Activated T-helper 1 cell treated with anti-CD3 and anti-CD28 coated beads, Interleukin-12 subunit alpha, Interleukin-12 subunit beta, Interleukin-2, Interleukin-4 antibody, amounts not matched to agents 30 ng/mL and 10 ng/mL and 1 ng/mL, durations not matched to agents 14 hours and 24 hours and 36 hours (primary cell): ENCODE results near the gene KIAA1217. TPM values are rescaled to one million over a fixed set of nuclear protein-coding genes. Genes with fewer than 3 reads are reported as not detected.

ENCODE experiments used
- DNase-seq: peaks from one replicate; pipeline ENCODE4 v3.0.0; 2021; ENCODE audit warnings: low spot score
- H3K27ac Mint-ChIP-seq: one replicate; pipeline ENCODE4 v1.8.0; 2021; ENCODE audit warnings: mild to moderate bottlenecking, mixed read lengths
- H3K27me3 Mint-ChIP-seq: one replicate; pipeline ENCODE4 v1.8.0; 2022; ENCODE audit warnings: mild to moderate bottlenecking, moderate library complexity, mixed read lengths; ENCODE audit not compliant: insufficient read depth
- H3K36me3 Mint-ChIP-seq: one replicate; pipeline ENCODE4 v1.8.0; 2021; ENCODE audit warnings: low read depth, mixed read lengths
- H3K4me1 Mint-ChIP-seq: one replicate; pipeline ENCODE4 v1.8.0; 2021; ENCODE audit warnings: low read depth, mixed read lengths
- H3K4me3 Mint-ChIP-seq: one replicate; pipeline ENCODE4 v1.8.0; 2021; ENCODE audit warnings: mild to moderate bottlenecking, moderate library complexity, mixed read lengths
- H3K9me3 Mint-ChIP-seq: one replicate; pipeline ENCODE4 v1.8.0; 2021; ENCODE audit warnings: mixed read lengths
- intact Hi-C: fragments of 100-400 bp; cut with micrococcal nuclease; formaldehyde crosslinking; loops from one replicate; pipeline ENCODE4 v1.15.1; 2024
- total RNA-seq: library from RNA; stranded (reverse); gene quantifications from 2 replicates; pipeline ENCODE4 v1.2.3, GENCODE V29; 2022

The KIAA1217 gene, protein sequence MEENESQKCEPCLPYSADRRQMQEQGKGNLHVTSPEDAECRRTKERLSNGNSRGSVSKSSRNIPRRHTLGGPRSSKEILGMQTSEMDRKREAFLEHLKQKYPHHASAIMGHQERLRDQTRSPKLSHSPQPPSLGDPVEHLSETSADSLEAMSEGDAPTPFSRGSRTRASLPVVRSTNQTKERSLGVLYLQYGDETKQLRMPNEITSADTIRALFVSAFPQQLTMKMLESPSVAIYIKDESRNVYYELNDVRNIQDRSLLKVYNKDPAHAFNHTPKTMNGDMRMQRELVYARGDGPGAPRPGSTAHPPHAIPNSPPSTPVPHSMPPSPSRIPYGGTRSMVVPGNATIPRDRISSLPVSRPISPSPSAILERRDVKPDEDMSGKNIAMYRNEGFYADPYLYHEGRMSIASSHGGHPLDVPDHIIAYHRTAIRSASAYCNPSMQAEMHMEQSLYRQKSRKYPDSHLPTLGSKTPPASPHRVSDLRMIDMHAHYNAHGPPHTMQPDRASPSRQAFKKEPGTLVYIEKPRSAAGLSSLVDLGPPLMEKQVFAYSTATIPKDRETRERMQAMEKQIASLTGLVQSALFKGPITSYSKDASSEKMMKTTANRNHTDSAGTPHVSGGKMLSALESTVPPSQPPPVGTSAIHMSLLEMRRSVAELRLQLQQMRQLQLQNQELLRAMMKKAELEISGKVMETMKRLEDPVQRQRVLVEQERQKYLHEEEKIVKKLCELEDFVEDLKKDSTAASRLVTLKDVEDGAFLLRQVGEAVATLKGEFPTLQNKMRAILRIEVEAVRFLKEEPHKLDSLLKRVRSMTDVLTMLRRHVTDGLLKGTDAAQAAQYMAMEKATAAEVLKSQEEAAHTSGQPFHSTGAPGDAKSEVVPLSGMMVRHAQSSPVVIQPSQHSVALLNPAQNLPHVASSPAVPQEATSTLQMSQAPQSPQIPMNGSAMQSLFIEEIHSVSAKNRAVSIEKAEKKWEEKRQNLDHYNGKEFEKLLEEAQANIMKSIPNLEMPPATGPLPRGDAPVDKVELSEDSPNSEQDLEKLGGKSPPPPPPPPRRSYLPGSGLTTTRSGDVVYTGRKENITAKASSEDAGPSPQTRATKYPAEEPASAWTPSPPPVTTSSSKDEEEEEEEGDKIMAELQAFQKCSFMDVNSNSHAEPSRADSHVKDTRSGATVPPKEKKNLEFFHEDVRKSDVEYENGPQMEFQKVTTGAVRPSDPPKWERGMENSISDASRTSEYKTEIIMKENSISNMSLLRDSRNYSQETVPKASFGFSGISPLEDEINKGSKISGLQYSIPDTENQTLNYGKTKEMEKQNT (N-terminal part only)
- total RNA-seq: 6.2 and 6.4 TPM in 2 replicates

- Mint-ChIP-seq H3K4me1 (peaks cover 39% of the 10 kb centered on the region), H3K27ac (peak within 1 kb of the TSS; percentile 90), H3K27me3 (peaks cover 24% of the 10 kb centered on the region), H3K36me3 (no peaks in the 10 kb centered on the region), H3K4me3 (peak within 1 kb of the TSS; percentile 83), H3K9me3 (peaks cover 8% of the 10 kb centered on the region)
- intact Hi-C loops: loop anchor here (1.0 to 10.0 kb wide), 4 partner anchors 13 to 764 kb away; no protein-coding TSS in a partner anchor
- DNase-seq: peak; percentile 1
Observed at GRCh38 chr10:24208661-24209431, at the start of gene KIAA1217. TSS of gene KIAA1217 (plus strand) at chr10:24209138. CDS start at chr10:24209194, 56 bp downstream.

DNA sequence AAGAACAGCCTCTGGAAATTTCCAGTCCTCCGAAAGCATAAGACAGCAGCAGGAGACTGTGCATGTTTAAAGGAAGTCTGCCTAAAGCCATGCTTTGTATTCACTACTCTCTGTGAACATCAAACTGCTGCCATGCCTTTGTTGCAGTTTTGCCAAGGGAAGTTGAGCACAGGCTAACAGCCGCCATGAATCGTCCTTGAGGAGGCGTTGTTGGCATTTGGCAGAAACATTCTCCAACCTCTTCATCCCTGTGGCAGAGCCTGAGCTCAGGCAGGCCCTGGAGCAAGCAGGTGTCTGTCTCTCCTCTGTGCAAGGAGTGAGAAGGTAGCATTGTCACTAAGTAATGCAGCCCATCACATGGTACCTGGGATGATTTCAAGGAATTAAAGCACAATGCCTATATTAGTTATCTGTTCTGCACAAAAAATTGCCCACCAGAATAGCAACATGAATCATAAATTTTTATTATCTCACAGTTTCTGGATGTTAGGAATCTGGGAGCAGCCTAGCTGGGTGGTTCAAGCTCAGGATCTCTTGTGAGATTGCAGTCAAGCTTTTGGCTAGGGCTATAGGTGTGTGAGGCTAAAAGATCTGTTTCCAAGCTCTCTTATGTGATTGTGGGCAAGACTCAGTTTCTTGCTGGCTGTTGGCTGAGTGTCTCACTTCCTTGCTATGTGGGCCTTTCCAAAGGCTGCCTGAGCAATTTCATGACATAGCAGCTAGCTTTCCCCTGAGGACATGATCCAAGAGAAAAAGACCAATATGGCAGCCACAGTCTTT lies 46.5 kb upstream of the KIAA1217 start:
- DNase-seq: no peak
- Mint-ChIP-seq H3K4me1 (no peaks in the 10 kb centered on the region), H3K9me3 (peaks cover 10% of the 10 kb centered on the region), H3K27me3 (no peaks in the 10 kb centered on the region), H3K4me3 (no peak overlapping the region), H3K27ac (no peak overlapping the region), H3K36me3 (no peaks in the 10 kb centered on the region)
- intact Hi-C loops: no loop called here

- Mint-ChIP-seq H3K27me3 (no peaks in the 10 kb centered on the region), H3K27ac (no peak overlapping the region), H3K4me1 (no peaks in the 10 kb centered on the region), H3K9me3 (peaks cover 2% of the 10 kb centered on the region), H3K4me3 (no peak overlapping the region), H3K36me3 (no peaks in the 10 kb centered on the region)
- DNase-seq: no peak
- intact Hi-C loops: no loop called here
Observed at GRCh38 chr10:24163485-24163884, 45.5 kb upstream of the KIAA1217 start.

- intact Hi-C loops: no loop called here
- Mint-ChIP-seq H3K36me3 (no peaks in the 10 kb centered on the region), H3K27ac (no peak overlapping the region), H3K9me3 (no peaks in the 10 kb centered on the region), H3K4me3 (no peak overlapping the region), H3K4me1 (no peaks in the 10 kb centered on the region), H3K27me3 (no peaks in the 10 kb centered on the region)
- DNase-seq: no peak
Observed at GRCh38 chr10:24168258-24169170, 40.4 kb upstream of the KIAA1217 start.

GRCh38 chr10:24170199-24170598 lies 38.7 kb upstream of the KIAA1217 start:
- H3K27ac Mint-ChIP-seq: no peak overlapping the region
- H3K36me3 Mint-ChIP-seq: no peaks in the 10 kb centered on the region
- H3K27me3 Mint-ChIP-seq: no peaks in the 10 kb centered on the region
- no peak overlapping the region for H3K4me3 Mint-ChIP-seq
- H3K4me1 Mint-ChIP-seq: no peaks in the 10 kb centered on the region
- intact Hi-C loops: no loop called here
- H3K9me3 Mint-ChIP-seq: no peaks in the 10 kb centered on the region
- no peak for DNase-seq

DNA sequence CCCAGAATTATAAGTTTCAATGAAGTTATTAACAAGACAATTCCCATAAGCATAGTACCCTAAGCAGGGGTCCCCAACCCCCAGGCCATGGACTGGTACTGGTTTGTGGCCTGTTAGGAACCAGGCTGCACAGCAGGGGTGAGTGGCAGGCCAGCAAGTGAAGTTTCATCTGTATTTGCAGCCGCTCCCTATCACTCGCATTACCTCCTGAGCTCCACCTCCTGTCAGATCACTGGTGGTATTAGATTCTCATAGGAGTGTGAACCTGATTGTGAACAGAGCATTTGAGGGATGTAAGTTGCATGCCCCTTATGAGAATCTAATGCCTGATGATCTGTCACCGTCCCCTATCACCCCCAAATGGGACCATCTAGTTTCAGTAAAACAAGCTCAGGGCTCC lies 36.0 kb upstream of the KIAA1217 start:
- H3K4me1 Mint-ChIP-seq: no peaks in the 10 kb centered on the region
- H3K36me3 Mint-ChIP-seq: no peaks in the 10 kb centered on the region
- H3K27me3 Mint-ChIP-seq: no peaks in the 10 kb centered on the region

DNA sequence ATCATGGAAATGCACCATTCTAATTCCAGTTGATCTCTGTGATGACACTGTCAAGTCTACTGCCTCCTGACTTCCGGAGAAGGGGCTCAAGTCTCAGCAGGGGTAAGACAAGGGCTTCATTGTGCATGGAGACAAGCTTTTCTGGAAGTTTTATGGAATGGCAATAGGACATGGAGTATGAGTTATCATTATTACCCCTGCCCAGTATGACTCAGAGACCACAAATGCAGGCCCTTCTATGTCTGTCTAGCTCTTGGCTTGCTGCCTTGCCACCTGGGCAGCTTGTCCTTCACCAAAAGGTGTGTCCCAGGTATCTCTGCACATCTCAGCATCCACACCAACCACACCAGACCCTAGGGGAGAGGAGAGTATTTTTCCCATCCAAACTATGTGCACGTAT lies 34.9 kb upstream of the KIAA1217 start:
- H3K27ac Mint-ChIP-seq: no peak overlapping the region
- H3K9me3 Mint-ChIP-seq: no peaks in the 10 kb centered on the region
- no peaks in the 10 kb centered on the region for H3K4me1 Mint-ChIP-seq
- no peak for DNase-seq
- no peaks in the 10 kb centered on the region for H3K36me3 Mint-ChIP-seq
- H3K4me3 Mint-ChIP-seq: no peak overlapping the region
- intact Hi-C loops: no loop called here
- no peaks in the 10 kb centered on the region for H3K27me3 Mint-ChIP-seq

More for the DNA sequence above, 36.0 kb upstream of the KIAA1217 start:
- intact Hi-C loops: no loop called here
- no peak overlapping the region for H3K4me3 Mint-ChIP-seq
- no peak overlapping the region for H3K27ac Mint-ChIP-seq
- DNase-seq: no peak
- no peaks in the 10 kb centered on the region for H3K9me3 Mint-ChIP-seq

GRCh38 chr10:24176658-24177057 lies 32.3 kb upstream of the KIAA1217 start:
- no peak overlapping the region for H3K27ac Mint-ChIP-seq
- no peaks in the 10 kb centered on the region for H3K9me3 Mint-ChIP-seq
- H3K4me1 Mint-ChIP-seq: no peaks in the 10 kb centered on the region
- no peaks in the 10 kb centered on the region for H3K36me3 Mint-ChIP-seq
- no peak overlapping the region for H3K4me3 Mint-ChIP-seq
- H3K27me3 Mint-ChIP-seq: no peaks in the 10 kb centered on the region
- no peak for DNase-seq
- intact Hi-C loops: no loop called here

DNA sequence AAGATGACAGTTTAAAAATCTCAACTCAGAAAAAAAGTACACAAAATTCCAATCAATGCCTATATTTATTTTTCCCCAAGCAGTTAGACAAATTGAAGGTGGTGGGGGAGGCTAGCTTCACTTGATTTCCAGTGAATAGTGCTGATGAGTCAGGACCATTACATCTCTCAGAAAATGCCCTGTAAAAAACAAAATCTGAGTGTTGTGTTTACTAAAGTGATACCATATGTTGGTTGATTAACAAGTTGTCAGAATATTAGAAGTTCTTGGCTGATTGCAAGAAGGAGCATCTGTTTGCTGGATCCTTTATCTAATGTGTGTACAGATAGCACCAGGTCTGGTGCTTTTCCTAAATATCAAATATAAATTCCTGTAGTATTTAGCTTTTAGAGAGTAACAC lies 31.3 kb upstream of the KIAA1217 start:
- Mint-ChIP-seq H3K4me1 (no peaks in the 10 kb centered on the region), H3K9me3 (no peaks in the 10 kb centered on the region), H3K36me3 (no peaks in the 10 kb centered on the region), H3K4me3 (no peak overlapping the region), H3K27me3 (no peaks in the 10 kb centered on the region), H3K27ac (no peak overlapping the region)
- no peak for DNase-seq
- intact Hi-C loops: no loop called here

DNA sequence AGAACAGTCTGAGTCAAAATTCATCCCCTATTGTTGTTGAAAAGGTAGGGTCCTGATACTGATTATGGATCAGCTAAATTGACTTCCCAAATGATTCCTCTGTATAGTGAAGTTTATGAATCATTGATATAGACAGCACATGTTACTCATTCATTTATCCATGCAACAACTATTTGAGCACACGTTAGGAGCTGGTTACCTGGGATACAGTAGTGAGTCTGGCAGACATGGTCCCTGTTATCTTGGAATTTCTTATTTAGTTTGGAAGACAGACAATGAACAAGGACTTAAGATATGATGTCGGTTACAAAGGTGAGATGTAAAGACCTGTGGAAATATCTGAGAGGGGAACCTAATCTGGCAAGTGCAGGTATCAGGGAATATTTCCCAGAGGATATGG lies 28.0 kb upstream of the KIAA1217 start:
- no peaks in the 10 kb centered on the region for H3K27me3 Mint-ChIP-seq
- H3K9me3 Mint-ChIP-seq: no peaks in the 10 kb centered on the region
- no peak overlapping the region for H3K4me3 Mint-ChIP-seq
- H3K36me3 Mint-ChIP-seq: no peaks in the 10 kb centered on the region
- DNase-seq: no peak
- intact Hi-C loops: no loop called here
- no peak overlapping the region for H3K27ac Mint-ChIP-seq
- H3K4me1 Mint-ChIP-seq: no peaks in the 10 kb centered on the region

DNA sequence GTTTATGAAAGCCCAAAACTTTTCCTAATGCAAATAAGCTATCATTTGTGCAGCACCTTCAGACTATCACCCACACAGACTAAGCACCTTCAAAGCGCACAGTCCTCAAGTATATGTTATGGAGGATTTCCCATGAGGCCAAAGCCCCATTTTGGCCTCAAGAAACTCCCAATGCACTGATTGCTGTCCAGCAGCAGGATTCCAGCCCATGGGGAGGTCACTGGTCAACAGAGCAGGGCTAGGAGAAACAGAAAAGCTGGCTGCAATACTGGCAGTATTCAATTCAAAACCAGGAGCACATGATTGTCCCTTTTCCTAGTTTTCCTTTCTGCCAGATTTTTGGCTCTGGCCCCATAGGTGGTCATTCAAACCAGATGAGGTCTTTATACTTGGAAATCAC lies 24.5 kb upstream of the KIAA1217 start:
- no peak for DNase-seq
- no peaks in the 10 kb centered on the region for H3K27me3 Mint-ChIP-seq
- H3K36me3 Mint-ChIP-seq: no peaks in the 10 kb centered on the region
- H3K27ac Mint-ChIP-seq: no peak overlapping the region
- no peaks in the 10 kb centered on the region for H3K9me3 Mint-ChIP-seq
- no peak overlapping the region for H3K4me3 Mint-ChIP-seq
- H3K4me1 Mint-ChIP-seq: no peaks in the 10 kb centered on the region
- intact Hi-C loops: no loop called here
